ENCODE measurements around the gene CEP162. TPM values are rescaled to one million over a fixed set of nuclear protein-coding genes. Genes with fewer than 3 reads are reported as not detected.

CEP162 gene
- total and polyA plus RNA-seq, 2 experiments from 2014 or later: 9.2 to 15.4 TPM

DNA sequence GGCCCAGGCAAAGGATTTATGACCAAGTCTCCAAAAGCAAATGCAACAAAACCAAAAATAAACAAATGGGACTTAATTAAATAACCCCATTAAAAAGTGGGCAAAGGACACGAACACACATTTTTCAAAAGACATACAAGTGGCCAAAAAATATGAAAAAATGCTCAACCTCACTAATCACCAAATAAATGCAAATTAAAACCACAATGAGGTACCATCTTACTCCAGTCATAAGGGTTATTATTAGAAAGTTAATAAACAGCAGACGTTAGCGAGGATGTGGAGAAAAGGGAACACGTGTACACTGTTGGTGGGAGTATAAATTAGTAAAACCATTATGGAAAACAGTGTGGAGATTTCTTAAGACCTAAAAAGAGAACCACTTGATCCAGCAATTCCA, 71.1 kb downstream of the CEP162 start:
- Mint-ChIP-seq H3K4me1 (no peaks in the 10 kb centered on the region), H3K27ac (no peak overlapping the region), H3K9me3 (no peaks in the 10 kb centered on the region), H3K27me3 (ENCODE audit: insufficient read depth, low read depth, poor library complexity) (no peaks in the 10 kb centered on the region), H3K4me3 (no peak overlapping the region), H3K36me3 (ENCODE audit: low read depth) (peaks cover 6% of the 10 kb centered on the region; the same call in 1 of the 3 replicates)
- Histone ChIP-seq H3K4me2 (no peak overlapping the region), H3F3A (replicated peaks; ENCODE audit: low read depth) (no peaks in the 10 kb centered on the region), H3K27me3 (ENCODE audit: insufficient read depth) (no peaks in the 10 kb centered on the region), H4K20me1 (replicated peaks; ENCODE audit: insufficient read depth) (no peaks in the 10 kb centered on the region; the same call in 1 of the 2 replicates), H3K4me3 (no peak overlapping the region), H2AFZ (no peak overlapping the region), H3K27ac (ENCODE audit: low read depth) (no peak overlapping the region), H3K79me2 (replicated peaks; ENCODE audit: insufficient read depth) (no peaks in the 10 kb centered on the region), H3K36me3 (ENCODE audit: insufficient read depth) (peaks cover 8% of the 10 kb centered on the region), H3K9me2 (ENCODE audit: insufficient read depth) (no peaks in the 10 kb centered on the region), H3K4me1 (ENCODE audit: insufficient read depth) (no peaks in the 10 kb centered on the region)
- TF ChIP-seq, protein P1, sequence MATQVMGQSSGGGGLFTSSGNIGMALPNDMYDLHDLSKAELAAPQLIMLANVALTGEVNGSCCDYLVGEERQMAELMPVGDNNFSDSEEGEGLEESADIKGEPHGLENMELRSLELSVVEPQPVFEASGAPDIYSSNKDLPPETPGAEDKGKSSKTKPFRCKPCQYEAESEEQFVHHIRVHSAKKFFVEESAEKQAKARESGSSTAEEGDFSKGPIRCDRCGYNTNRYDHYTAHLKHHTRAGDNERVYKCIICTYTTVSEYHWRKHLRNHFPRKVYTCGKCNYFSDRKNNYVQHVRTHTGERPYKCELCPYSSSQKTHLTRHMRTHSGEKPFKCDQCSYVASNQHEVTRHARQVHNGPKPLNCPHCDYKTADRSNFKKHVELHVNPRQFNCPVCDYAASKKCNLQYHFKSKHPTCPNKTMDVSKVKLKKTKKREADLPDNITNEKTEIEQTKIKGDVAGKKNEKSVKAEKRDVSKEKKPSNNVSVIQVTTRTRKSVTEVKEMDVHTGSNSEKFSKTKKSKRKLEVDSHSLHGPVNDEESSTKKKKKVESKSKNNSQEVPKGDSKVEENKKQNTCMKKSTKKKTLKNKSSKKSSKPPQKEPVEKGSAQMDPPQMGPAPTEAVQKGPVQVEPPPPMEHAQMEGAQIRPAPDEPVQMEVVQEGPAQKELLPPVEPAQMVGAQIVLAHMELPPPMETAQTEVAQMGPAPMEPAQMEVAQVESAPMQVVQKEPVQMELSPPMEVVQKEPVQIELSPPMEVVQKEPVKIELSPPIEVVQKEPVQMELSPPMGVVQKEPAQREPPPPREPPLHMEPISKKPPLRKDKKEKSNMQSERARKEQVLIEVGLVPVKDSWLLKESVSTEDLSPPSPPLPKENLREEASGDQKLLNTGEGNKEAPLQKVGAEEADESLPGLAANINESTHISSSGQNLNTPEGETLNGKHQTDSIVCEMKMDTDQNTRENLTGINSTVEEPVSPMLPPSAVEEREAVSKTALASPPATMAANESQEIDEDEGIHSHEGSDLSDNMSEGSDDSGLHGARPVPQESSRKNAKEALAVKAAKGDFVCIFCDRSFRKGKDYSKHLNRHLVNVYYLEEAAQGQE (IDR thresholded peaks at IDR 0.05; ENCODE audit: unreplicated experiment): no peak
- TF ChIP-seq, protein P2, sequence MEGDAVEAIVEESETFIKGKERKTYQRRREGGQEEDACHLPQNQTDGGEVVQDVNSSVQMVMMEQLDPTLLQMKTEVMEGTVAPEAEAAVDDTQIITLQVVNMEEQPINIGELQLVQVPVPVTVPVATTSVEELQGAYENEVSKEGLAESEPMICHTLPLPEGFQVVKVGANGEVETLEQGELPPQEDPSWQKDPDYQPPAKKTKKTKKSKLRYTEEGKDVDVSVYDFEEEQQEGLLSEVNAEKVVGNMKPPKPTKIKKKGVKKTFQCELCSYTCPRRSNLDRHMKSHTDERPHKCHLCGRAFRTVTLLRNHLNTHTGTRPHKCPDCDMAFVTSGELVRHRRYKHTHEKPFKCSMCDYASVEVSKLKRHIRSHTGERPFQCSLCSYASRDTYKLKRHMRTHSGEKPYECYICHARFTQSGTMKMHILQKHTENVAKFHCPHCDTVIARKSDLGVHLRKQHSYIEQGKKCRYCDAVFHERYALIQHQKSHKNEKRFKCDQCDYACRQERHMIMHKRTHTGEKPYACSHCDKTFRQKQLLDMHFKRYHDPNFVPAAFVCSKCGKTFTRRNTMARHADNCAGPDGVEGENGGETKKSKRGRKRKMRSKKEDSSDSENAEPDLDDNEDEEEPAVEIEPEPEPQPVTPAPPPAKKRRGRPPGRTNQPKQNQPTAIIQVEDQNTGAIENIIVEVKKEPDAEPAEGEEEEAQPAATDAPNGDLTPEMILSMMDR (conservative IDR thresholded peaks at IDR 0.05; ENCODE audit: low read depth in 2 of 2): no peak
- no peak for TF ChIP-seq NANOG (IDR thresholded peaks at IDR 0.05; ENCODE audit: borderline replicate concordance)
- no peak for TF ChIP-seq ZNF114 (CRISPR knock-in tag; IDR thresholded peaks at IDR 0.05)
- TF ChIP-seq JUNB (IDR thresholded peaks at IDR 0.05; ENCODE audit: unreplicated experiment): no peak
- TF ChIP-seq, protein P3, sequence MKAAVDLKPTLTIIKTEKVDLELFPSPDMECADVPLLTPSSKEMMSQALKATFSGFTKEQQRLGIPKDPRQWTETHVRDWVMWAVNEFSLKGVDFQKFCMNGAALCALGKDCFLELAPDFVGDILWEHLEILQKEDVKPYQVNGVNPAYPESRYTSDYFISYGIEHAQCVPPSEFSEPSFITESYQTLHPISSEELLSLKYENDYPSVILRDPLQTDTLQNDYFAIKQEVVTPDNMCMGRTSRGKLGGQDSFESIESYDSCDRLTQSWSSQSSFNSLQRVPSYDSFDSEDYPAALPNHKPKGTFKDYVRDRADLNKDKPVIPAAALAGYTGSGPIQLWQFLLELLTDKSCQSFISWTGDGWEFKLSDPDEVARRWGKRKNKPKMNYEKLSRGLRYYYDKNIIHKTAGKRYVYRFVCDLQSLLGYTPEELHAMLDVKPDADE (IDR thresholded peaks at IDR 0.05): no peak
- TF ChIP-seq STAT1 (IDR thresholded peaks at IDR 0.05; ENCODE audit: unreplicated experiment): no peak
- TF ChIP-seq EZH2phosphoT487 (IDR thresholded peaks at IDR 0.05; ENCODE audit: unreplicated experiment): no peak
- TF ChIP-seq POLR2AphosphoS5 (IDR thresholded peaks at IDR 0.05; ENCODE audit: low read depth): no peak
- no peak for TF ChIP-seq EZH2 (IDR thresholded peaks at IDR 0.05; ENCODE audit: low read depth, unreplicated experiment)
- ATAC-seq: no peak
- no peak for DNase-seq (ENCODE audit: low spot score)

DNA sequence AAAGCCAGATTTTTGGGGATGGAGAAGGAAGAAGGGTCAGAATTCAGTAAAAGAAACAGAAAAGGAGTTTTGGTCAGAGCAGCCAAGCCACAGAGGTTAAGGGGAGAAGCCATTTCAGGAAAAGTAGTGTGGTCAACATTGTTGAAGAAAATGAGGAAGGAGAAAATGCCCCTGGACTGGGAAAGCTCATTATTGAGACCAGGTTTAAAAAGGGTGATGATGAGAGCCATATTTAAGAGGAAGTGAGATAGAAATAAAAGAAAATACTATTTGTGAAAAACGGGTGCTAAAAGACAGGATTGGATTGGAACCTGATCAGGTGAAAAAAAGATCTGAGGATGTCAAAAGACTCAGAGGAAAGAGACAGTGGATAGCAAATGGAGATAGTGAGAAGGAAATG, 75.8 kb downstream of the CEP162 start:
- Histone ChIP-seq H3K9me2 (ENCODE audit: insufficient read depth) (no peaks in the 10 kb centered on the region), H3K4me2 (no peak overlapping the region), H3K27me3 (ENCODE audit: insufficient read depth) (no peaks in the 10 kb centered on the region), H4K20me1 (replicated peaks; ENCODE audit: insufficient read depth) (no peaks in the 10 kb centered on the region), H3K4me3 (no peak overlapping the region), H3K4me1 (ENCODE audit: insufficient read depth) (no peaks in the 10 kb centered on the region), H3F3A (replicated peaks; ENCODE audit: low read depth) (no peaks in the 10 kb centered on the region), H3K36me3 (ENCODE audit: insufficient read depth) (peaks cover 8% of the 10 kb centered on the region), H3K79me2 (replicated peaks; ENCODE audit: insufficient read depth) (no peaks in the 10 kb centered on the region), H3K27ac (ENCODE audit: low read depth) (no peak overlapping the region), H2AFZ (no peak overlapping the region)
- Mint-ChIP-seq H3K4me1 (no peaks in the 10 kb centered on the region), H3K27me3 (ENCODE audit: insufficient read depth, low read depth, poor library complexity) (no peaks in the 10 kb centered on the region), H3K36me3 (ENCODE audit: low read depth) (peaks cover 6% of the 10 kb centered on the region; the same call in 1 of the 3 replicates), H3K9me3 (no peaks in the 10 kb centered on the region), H3K4me3 (no peak overlapping the region), H3K27ac (no peak overlapping the region)
- ATAC-seq (no peak), DNase-seq (ENCODE audit: low spot score) (no peak)
- TF ChIP-seq ZNF331 (CRISPR knock-in tag; IDR thresholded peaks at IDR 0.05; ENCODE audit: low read depth) (no peak), EZH2phosphoT487 (IDR thresholded peaks at IDR 0.05; ENCODE audit: unreplicated experiment) (no peak)
- TF ChIP-seq, protein P3 (IDR thresholded peaks at IDR 0.05): no peak
- TF ChIP-seq, protein P1 (IDR thresholded peaks at IDR 0.05; ENCODE audit: unreplicated experiment): no peak
